Inferior parietal cortex (tissue), 1 donor: Measurements from ENCODE around the gene CCDC88C.

Source experiments
- DNase-seq: peaks from one replicate; pipeline ENCODE4 v3.0.0-alpha.2; 2016; ENCODE audit errors: extremely low spot score

CCDC88C gene

GRCh38 chr14:91223028-91223783, 194.4 kb downstream of the CCDC88C start:
- no peak for DNase-seq
